Measurements from ENCODE around the gene SPATA20.

The SPATA20 gene

GRCh38 chr17:50602836-50603235 is 55.9 kb downstream of the SPATA20 start:
- no peak for DNase-seq (ENCODE audit: low read depth)

- DNase-seq (ENCODE audit: low read depth) = peak; percentile 19
These were observed 56.4 kb downstream of the SPATA20 start for GRCh38 chr17:50603340-50603739.

GRCh38 chr17:50604513-50604912 is 57.5 kb downstream of the SPATA20 start:
- DNase-seq (ENCODE audit: low read depth) = peak; percentile 21

- no peak for DNase-seq (ENCODE audit: low read depth)
These were observed 58.5 kb downstream of the SPATA20 start for GRCh38 chr17:50605429-50605828.
